ENCODE data around the gene BCL11A.

BCL11A gene

GRCh38 chr2:60409531-60409871, 144.0 kb downstream of the BCL11A start:
- TF ChIP-seq RAD21 (IDR thresholded peaks at IDR 0.05; ENCODE audit: low read depth), result no peak
- no peak for TF ChIP-seq TEAD4 (IDR thresholded peaks at IDR 0.05)
- TF ChIP-seq CREB1 (IDR thresholded peaks at IDR 0.05; ENCODE audit: low read depth), result no peak
- no peak for TF ChIP-seq TAF1 (IDR thresholded peaks at IDR 0.05; ENCODE audit: low read depth)
- no peak for TF ChIP-seq NFIC (IDR thresholded peaks at IDR 0.05)
- no peak for TF ChIP-seq ZBTB7A (IDR thresholded peaks at IDR 0.05; ENCODE audit: low read depth)
- no peak for TF ChIP-seq FOXM1 (IDR thresholded peaks at IDR 0.05; ENCODE audit: borderline replicate concordance, low read depth)
- TF ChIP-seq YY1 (IDR thresholded peaks at IDR 0.05; ENCODE audit: low read depth), result no peak
- no peak for TF ChIP-seq USF1 (IDR thresholded peaks at IDR 0.05)
- no peak for TF ChIP-seq EGR1 (IDR thresholded peaks at IDR 0.05)
- TF ChIP-seq EP300 (IDR thresholded peaks at IDR 0.05; ENCODE audit: borderline replicate concordance), result no peak
- TF ChIP-seq REST (IDR thresholded peaks at IDR 0.05; ENCODE audit: low read depth), result no peak
- TF ChIP-seq MAX (IDR thresholded peaks at IDR 0.05), result no peak
- no peak for TF ChIP-seq TCF12 (IDR thresholded peaks at IDR 0.05; ENCODE audit: low read depth)
- no peak for TF ChIP-seq CEBPB (IDR thresholded peaks at IDR 0.05)

- TF ChIP-seq RAD21 (IDR thresholded peaks at IDR 0.05; ENCODE audit: low read depth) (no peak), TCF12 (IDR thresholded peaks at IDR 0.05; ENCODE audit: low read depth) (no peak), EGR1 (IDR thresholded peaks at IDR 0.05) (no peak), CEBPB (IDR thresholded peaks at IDR 0.05) (no peak), NFIC (IDR thresholded peaks at IDR 0.05) (no peak), MAX (IDR thresholded peaks at IDR 0.05) (no peak), YY1 (IDR thresholded peaks at IDR 0.05; ENCODE audit: low read depth) (no peak), REST (IDR thresholded peaks at IDR 0.05; ENCODE audit: low read depth) (no peak), EP300 (IDR thresholded peaks at IDR 0.05; ENCODE audit: borderline replicate concordance) (no peak)
Measured at GRCh38 chr2:60408811-60409530, 144.5 kb downstream of the BCL11A start.

GRCh38 chr2:60408207-60408606, 145.2 kb downstream of the BCL11A start:
- TF ChIP-seq TCF12 (IDR thresholded peaks at IDR 0.05; ENCODE audit: low read depth) (no peak), TAF1 (IDR thresholded peaks at IDR 0.05; ENCODE audit: low read depth) (no peak), CREB1 (IDR thresholded peaks at IDR 0.05; ENCODE audit: low read depth) (no peak), REST (IDR thresholded peaks at IDR 0.05; ENCODE audit: low read depth) (no peak), FOXM1 (IDR thresholded peaks at IDR 0.05; ENCODE audit: borderline replicate concordance, low read depth) (no peak), TEAD4 (IDR thresholded peaks at IDR 0.05) (no peak), MAX (IDR thresholded peaks at IDR 0.05) (no peak), RAD21 (IDR thresholded peaks at IDR 0.05; ENCODE audit: low read depth) (no peak), EP300 (IDR thresholded peaks at IDR 0.05; ENCODE audit: borderline replicate concordance) (no peak), ZBTB7A (IDR thresholded peaks at IDR 0.05; ENCODE audit: low read depth) (no peak), CEBPB (IDR thresholded peaks at IDR 0.05) (no peak)

- TF ChIP-seq REST (IDR thresholded peaks at IDR 0.05; ENCODE audit: low read depth) (no peak), EGR1 (IDR thresholded peaks at IDR 0.05) (no peak), CREB1 (IDR thresholded peaks at IDR 0.05; ENCODE audit: low read depth) (no peak), NFIC (IDR thresholded peaks at IDR 0.05) (no peak), YY1 (IDR thresholded peaks at IDR 0.05; ENCODE audit: low read depth) (no peak), TAF1 (IDR thresholded peaks at IDR 0.05; ENCODE audit: low read depth) (no peak)
Measured at GRCh38 chr2:60407398-60407797, 146.1 kb downstream of the BCL11A start.

All from Ishikawa (cell line).